ENCODE measurements around the gene C11orf71.

DNA sequence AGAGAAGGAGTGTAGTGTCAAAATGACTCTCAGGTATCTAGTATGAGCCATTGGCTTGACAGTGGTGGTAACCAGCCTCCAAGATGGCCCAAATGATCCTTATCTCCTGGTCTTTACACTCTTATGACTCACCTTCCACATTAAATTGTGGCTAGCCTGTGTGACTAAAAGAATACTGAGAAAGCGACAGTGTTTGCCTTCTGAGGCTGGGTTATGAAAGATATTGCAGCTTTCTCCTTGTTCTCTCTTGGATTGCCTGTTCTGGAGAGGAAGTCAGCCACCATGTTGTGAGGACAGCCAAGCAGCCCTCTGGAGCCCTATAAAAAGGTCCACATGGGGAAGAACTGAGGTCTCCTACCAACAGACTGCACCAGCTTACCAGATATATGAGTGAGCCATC, 15.8 kb downstream of the C11orf71 start:
- TF ChIP-seq, protein P1, sequence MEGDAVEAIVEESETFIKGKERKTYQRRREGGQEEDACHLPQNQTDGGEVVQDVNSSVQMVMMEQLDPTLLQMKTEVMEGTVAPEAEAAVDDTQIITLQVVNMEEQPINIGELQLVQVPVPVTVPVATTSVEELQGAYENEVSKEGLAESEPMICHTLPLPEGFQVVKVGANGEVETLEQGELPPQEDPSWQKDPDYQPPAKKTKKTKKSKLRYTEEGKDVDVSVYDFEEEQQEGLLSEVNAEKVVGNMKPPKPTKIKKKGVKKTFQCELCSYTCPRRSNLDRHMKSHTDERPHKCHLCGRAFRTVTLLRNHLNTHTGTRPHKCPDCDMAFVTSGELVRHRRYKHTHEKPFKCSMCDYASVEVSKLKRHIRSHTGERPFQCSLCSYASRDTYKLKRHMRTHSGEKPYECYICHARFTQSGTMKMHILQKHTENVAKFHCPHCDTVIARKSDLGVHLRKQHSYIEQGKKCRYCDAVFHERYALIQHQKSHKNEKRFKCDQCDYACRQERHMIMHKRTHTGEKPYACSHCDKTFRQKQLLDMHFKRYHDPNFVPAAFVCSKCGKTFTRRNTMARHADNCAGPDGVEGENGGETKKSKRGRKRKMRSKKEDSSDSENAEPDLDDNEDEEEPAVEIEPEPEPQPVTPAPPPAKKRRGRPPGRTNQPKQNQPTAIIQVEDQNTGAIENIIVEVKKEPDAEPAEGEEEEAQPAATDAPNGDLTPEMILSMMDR (IDR thresholded peaks at IDR 0.05) = no peak
- no peak for TF ChIP-seq ZFX (IDR thresholded peaks at IDR 0.05; ENCODE audit: borderline replicate concordance)
